ENCODE results near the gene CFI.

CFI gene

DNA sequence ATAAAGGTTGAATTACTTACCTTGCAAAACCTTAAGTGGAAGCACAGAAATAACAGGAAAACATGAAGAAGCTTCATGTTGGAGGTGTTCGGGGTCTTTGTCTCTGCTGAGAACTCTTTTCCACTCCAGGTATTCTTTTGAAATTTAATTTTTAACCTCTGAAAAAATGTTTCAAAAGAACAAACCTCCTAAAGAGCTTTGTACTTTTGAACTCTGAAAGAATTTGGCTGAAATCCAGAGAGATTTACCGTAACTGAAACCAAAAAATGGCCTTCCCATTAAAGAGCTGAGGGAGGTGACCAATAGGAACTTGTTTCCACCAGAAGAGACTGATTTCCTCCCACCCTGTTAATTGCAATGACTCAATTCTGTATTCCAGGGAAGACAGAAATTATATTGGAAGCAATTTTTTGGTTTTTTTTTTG, at the start of gene CFI:
Gene CFI, minus strand, starts transcription at position 105 of the 425 bp plus-strand sequence. Its CDS starts 28 bp downstream, at position 77.
- DNase-seq (ENCODE audit: low spot score): no peak

DNA sequence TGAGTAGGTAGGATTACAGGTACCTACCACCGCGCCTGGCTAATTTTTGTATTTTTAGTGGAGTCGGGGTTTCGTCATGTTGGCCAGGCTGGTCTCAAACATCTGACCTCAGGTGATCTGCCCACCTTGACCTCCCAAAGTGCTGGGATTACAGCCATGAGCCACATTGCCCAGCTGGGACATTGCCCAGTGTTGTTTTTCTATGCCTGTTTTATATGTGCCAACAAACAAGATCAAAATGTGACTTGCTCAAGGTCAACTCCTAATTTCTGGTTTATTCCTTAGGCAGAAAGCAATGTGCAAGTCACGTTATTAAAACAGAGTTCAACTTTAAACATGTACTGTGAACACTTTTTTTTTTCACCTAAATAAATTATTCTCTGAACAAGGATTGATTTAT, 48.8 kb upstream of the CFI start:
- no peak for DNase-seq (ENCODE audit: low spot score)

DNA sequence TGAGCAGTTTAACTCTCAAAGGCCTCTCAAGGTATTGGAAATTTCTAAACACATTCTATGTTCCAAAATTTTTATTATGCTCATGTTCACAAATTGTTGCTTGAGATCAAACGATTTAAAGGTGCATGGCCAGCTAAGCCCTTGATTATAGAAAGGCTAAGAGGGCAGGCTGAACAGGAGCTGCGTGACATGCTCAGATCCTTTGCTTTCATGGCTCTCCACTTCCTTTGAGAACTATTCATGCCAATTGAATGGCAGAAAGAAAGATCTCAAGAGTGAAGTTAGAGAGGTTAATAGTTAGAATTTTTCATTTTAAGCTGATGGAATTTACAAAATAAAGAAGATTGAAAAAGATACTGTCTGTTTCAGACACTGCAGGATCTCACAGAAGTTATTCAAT, 46.7 kb upstream of the CFI start:
- DNase-seq (ENCODE audit: low spot score): no peak

DNA sequence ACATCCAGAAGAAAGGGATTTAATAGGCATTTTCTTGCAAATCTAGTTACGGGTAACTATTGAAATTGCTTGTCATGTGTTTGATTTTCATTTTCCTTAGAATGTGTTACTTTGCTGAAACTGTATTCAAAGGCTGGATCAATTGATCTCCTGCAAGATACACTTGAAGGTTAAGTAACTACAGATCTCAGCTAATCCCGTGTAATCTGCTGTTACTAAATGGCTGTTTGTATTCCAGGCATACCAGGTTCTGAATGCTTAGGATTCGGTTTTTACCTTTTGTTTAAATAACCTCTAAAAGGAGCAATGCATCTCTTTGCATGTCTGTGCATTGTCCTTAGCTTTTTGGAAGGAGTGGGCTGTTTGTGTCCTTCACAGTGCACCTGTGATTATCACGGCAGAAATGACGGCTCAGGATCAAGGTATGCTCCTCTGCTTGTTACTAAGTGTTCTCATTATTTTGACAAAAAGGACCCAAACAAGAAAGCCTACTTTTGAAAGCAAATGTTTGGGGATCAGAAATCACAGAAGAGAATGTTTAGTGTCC, 46.2 kb upstream of the CFI start, which contains the start of gene LRIT3:
Gene LRIT3, plus strand, starts transcription at position 212 of the 547 bp plus-strand sequence. Its CDS starts 95 bp downstream, at position 307.
- DNase-seq (ENCODE audit: low spot score): no peak

DNA sequence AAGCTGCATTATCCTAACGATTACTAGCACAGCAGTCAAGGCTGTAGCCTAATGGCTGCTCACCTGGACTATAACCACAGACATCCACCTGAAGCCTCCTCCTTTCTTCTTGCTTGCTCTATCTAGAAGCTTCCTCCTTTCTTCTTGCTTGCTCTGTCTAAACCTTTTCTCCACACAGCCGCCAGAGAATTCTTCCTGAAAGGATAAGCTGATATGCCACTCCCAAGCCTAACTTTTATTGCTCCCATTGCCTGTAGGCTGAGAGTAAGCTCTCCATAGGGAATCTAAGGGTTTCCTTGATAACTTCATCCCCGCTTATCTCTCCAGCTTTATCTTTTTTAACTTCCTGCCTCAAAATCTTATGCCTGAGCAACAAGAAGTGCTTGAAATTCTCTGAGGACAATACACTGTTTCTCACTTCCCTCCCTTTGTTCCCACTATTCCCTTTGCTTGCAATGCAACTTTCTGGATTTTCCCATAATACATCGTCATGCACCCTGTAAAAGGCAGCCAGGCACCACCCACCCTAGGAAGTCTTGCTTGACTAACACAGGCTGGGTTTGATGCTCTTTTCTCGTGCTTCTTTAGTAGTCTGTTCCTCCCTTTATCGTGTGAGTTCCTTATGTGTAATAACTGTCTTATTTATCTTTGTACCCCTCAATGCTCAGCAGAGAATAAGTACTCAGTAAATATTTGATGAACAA, 44.7 kb upstream of the CFI start:
- DNase-seq (ENCODE audit: low spot score): no peak

DNA sequence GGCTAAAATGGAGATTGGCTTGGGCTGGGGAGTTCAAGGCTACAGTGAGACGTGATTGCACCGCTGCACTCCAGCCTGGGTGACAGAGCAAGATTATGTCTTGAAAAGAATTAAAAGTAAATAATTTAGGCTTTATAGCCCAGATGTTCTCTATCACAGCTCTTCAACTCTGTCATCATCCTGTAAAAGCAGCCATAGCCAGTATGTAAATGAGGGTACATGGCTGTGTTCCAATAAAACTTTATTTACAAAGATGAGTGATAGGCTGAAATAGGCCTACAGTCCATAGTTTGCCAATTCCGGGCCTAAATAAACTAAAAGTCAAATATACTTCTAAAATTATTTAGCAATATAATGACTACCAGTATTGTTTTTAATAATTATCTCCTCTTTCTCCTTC, 35.2 kb upstream of the CFI start:
- no peak for DNase-seq (ENCODE audit: low spot score)

DNA sequence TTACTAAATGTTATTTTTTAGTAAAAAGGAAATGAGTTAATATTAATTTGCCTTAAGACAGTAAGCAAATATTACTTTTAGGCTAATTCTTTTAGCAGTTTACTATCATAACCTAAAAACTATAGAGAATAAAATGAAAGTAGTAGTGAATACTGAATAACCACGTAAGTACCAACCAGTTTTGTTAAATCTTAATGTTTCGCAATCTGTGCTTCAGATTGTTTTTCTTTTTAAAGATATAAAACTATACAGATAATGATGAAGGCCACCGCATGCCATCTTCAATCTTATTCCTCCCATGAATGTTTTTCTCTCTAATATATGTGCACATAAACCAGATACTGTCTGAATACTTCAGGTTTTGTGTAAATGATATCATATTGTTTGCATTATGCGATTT, 32.0 kb upstream of the CFI start:
- no peak for DNase-seq (ENCODE audit: low spot score)

DNA sequence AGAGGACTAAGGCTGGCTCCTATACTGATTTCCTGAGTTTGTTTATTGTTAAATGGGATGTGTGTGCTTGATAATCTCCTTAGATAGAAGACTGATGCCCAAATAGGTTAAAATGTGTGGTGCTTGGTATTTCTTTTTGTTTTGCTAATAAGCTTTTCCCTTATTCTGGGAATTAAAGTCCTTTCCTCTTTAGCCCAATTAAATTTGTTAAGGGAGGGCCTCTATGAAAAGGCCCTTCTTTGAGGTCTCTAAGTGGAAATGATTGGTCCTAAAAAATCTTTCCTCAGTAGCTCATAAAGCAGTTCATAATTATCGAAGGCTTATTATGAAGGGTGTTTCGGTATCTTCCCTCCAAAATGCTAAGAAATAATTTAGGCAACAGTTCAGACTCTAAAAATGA, 25.9 kb upstream of the CFI start, which contains the start of gene RRH:
Gene RRH, plus strand, starts transcription at position 301 of the 400 bp plus-strand sequence. Its CDS starts 56 bp downstream, at position 357.
- no peak for DNase-seq (ENCODE audit: low spot score)

DNA sequence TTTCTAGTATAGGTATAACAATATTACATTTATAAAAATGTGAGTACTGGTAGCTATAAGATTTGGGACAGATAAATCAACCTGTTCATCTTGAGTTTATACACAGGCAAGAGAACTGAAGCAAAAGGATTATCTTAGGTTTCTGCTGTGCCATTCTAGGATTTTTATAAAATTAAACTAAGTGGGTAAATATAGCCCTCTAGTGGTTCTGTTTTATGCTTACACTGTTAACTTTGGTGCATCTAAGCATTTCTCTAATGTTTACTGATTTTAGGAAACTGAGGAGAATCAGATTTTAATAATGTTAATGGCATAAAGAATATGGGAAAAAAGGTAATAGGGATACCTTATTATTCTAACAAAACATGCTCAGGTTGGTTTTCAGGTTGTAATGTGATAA, 24.9 kb upstream of the CFI start:
- no peak for DNase-seq (ENCODE audit: low spot score)

DNA sequence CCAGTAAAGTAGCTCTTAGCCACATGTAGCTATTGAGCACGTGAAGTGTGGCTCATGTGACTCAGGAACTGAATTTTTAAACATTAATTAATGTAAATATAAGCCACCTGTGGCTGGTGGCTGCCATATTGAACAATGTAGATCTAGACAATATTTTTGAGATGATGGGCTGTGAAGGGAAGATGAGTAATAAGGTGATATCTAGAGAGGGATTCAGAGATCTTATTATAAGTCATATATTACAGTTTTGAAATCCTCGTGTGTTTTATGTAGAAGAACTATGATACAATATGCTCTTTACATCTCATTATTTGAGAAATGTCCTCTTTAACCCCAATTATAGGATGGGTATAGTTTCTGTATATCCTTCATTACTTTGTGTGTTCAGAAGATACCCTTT, 19.4 kb upstream of the CFI start:
- DNase-seq (ENCODE audit: low spot score): no peak

DNA sequence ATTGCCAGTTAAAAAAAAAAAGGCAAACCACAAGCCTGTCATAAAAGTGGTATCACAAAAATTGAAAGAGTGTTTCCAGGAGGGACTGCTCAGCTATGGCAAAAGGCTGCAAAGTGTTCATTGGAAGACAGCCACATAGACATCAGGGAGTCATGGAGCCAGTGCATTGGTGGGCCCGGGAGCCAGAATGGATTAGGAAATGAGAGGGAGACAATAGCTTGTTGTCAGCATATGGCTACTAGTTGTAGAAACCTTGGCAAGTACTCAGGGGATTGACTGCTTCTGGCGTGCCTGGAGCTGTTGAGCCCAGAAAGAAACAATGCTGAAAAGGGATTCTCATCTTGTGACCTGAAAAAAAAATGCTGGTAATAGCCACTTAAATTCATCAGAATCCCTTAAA, 18.8 kb upstream of the CFI start:
- DNase-seq (ENCODE audit: low spot score): no peak

DNA sequence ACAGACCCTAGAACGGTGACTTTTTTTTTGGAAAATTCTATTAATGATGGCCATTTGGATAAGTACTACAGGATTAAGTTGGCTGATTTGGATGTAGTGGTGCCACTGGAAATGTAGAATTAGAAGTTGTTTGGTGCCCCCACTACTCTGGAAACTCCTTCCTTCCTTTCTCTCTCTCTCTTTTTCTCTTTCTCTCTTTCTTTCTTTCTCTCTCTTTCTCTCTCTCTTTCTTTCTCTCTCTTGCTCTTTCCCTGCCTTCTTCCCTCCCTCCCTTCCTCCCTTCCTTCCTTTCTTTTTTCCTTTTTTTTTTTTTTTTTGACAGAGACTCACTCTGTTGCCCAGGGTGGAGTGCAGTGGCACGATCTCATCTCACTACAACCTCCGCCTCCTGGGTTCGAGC, 16.5 kb upstream of the CFI start:
- no peak for DNase-seq (ENCODE audit: low spot score)

DNA sequence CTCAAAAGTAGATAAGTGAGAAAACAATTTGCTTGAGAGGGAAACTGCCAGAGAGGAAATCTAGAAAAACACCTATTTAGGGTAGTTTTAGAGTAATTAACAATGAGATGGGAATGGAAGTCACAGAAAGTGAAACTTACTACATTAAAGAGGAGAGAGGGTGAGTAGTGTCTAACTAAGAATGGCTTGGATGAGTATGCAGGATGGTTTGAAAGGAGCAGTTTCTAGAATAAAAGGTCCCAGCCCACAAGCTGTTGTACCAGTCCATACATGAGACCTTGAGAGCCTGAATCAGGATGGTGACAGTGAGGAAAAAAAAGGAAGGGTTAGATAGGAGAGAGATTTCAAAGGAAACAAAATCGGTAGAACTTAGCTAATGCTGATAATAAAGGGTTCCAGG, 15.1 kb upstream of the CFI start:
- no peak for DNase-seq (ENCODE audit: low spot score)

DNA sequence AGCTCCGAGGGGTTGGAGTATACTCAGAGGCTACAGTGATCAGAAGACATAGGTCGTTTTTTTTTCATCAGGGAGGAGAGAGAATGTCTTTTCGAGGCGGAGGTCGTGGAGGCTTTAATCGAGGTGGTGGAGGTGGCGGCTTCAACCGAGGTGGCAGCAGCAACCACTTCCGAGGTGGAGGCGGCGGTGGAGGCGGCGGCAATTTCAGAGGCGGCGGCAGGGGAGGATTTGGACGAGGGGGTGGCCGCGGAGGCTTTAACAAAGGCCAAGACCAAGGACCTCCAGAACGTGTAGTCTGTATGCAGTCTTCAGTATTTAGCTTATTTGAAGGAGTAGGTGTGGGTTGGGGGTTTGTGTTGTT, 14.3 kb upstream of the CFI start:
- peak; percentile 23 for DNase-seq (ENCODE audit: low spot score)

DNA sequence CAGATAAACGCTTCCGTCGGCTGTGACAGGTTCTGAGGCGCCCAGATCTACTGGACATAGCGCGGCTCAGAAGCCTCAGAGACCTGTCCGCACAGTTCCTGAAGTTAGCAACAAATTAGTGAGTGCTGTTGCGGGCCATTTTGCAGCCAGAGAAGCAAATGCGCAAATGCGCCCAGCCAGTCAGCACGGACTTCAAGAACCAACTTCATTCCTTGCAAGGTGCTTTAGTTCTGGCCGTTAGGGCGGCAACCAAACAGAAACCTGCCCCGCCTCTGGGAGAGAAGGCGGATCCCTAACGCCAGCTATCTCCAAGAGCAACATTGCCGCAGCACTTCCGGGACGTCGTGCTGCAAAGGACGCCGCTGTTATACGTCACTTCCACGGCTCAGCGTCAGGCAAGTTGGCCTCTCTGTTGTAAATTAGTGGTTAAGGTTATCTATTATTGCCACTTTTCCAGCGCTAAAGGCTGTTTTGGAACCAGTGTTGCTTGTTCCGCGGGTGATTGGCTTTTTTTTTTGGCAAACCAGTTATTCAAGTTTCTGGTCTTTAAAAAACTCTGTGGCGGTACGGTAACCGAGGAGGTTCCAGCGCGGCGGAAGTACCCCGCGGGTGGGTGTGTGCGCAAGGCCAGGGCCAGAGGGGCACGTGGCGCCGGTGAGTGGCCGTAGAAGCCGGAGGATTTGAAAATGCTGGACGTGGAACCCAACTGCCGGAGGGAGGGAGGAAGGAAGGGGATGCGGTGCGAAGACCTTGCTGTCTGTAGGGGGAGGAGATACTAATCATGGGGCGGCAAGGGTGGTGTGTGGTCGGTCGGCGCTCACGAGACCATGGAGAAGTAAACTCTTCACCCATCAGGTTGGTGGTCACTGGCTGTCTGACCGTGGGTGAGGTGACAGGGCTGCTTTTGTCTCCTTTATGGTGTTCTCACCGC, 13.6 kb upstream of the CFI start, which contains the start of gene GAR1:
Gene GAR1, plus strand, starts transcription at position 612 of the 931 bp plus-strand sequence. CDS start 403 bp downstream, outside the sequence.
- DNase-seq (ENCODE audit: low spot score): peak; percentile 85

DNA sequence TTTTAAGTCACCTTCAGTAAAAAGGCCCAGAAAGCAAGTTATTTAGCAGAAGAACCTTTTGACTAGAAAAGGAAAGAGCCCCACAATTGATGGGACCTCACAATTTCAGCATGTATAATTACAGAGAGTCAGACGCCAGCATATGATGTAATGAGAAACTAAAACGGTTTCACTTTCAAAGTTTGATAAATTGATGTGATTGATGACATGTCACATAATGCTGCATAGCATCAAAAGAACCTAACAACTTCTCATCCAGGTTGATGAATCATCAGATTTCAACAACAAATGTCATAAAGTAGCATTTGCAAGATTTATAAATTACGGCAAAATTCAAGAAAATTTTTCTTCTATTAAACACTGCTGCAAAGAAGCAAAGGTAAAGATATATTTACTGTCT, 9.9 kb upstream of the CFI start:
- DNase-seq (ENCODE audit: low spot score): no peak

DNA sequence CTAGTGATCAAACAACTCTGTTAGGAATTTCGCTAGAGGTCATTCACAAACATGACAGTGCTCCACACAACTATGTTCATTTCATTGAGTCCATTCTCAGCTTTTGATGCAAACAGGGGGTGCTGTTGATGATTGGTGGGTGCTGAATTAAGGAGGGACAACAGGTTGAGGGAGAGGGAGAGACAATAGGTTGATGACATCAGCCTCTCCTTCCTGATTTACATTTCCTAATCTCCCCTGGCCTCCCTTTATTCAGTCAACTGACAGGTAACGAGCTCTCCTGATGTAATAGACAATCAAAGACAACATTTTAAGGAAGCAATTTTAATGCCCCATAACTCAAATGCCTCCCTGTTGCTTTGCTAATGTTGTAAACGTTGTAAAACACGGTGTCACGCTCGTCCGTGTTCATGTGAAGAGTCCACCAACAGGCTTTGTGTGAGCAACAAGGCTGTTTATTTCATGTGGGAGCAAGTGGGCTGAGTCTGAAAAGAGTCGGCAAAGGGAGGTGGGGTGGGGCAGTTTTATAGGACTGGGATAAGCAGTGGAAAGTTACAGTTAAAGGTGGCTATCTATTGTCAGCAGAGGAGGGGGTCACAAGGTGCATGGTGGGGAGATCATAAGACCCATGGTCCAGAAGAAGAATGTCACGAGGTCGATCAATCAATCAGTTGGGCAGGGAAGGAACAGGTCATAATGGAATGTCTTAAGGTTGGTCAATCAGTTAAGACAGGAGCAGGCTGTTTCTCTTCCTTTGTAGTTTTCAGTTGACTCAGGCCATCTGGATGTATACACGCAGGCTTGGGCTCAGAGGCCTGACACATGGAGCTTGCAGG, 9.0 kb upstream of the CFI start:
- no peak for DNase-seq (ENCODE audit: low spot score)

DNA sequence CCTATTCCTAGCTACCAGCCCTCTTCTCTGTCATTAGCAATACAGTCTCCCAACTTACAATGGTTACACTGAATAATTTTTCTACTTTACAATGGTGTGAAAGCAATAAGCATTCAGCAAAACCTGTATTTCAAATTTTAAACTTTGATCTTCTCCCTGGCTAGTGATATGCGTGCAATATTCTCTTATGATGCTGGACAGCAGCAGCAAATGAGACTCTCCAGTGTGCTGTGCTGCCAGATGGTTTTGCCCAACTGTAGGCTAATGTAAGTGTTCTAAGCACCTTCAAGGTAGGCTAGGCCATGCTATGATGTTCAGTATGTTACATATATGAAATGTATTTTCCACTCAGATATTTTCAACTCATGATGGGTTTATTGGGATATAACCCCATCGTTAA, 7.9 kb upstream of the CFI start:
- DNase-seq (ENCODE audit: low spot score): no peak

DNA sequence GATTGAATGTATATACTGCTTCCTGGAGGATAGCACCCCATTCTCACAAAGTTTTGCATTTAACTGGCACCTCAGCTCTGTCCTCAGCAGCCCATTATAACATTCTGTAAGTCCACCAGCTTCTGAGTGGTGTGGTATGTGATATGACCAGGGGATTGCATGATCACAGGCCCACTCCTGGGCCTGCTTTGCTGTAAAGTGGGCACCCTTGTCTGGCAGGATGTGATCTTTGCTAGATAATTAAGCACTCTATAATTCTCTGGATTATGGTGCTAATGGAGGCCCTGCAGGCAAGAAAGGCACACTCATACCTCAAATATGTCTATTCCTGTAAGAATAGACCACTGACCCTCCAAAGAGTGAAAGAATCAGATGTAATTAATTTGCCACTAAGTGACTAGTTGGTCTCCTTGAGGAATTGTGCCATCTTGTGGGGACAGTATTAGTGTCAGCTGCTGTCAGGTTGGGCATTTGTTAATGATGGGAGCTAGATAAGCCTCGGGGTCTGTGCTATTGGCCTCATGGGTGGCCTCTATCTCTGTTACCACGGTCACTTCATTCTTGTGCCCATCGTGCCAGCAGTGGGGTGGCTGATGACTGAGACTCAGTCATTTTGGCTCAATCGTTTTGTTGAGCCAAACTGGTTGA, 2.2 kb upstream of the CFI start:
- DNase-seq (ENCODE audit: low spot score): peak; percentile 16

DNA sequence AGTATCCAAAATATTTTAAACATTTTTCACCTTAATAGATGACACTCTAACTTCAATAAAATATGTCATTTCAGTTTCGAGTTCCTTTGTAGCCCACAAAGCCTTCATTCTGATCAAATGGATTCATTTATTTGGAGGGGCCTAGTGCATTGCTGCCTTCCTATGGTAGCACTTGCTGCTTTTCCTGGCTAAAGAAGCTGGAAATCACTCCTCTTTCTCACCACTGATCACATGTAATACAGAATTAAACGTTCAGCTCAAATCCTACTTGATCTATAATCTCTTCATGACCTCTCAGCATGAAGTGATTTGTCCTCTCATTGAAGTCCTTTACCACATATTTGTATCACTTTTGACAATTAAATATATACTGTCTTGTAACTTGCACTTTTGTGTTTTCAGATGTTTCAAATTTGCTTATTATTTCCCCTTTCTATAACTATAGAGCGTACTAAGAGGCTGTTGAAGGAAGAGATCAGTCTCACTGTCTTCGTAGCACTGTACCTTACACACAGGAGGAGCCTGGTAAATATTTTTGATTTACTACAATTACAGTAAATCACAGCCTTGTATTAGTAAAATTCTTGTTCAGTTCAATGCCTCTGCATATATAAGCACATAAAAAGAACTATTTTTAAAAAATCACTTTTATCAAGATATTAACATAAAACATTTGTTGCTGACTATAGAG, 555 bp downstream of the CFI start:
- DNase-seq (ENCODE audit: low spot score): no peak

DNA sequence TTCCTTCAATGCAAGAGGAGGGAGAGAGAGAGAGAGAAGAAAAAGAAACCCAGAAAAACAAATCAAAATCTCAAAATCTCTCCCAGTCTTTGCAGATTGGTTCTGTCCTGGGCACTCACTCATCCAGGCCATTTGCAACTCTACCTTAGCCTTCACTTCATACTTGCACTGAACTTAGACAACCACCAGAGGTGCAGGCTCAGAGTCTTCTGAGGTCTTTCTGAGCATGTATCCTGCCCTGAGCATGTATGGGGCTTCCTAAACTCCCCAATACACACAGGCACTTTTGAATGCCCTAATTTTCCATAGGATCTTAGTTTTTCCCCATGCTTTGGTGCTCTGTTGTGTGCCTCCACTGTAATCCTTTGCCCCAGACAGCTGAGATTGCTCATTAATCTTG, 2.9 kb downstream of the CFI start:
- no peak for DNase-seq (ENCODE audit: low spot score)

Measured in CD4-positive, alpha-beta T cell treated with Interleukin-6 at 100 ng/mL for 8 hours (primary cell).